H54 (cell line): Measurements from ENCODE around the gene OTOR.

Experiments used
- DNase-seq: peaks from one replicate; pipeline ENCODE4 v3.0.0; 2011; ENCODE audit warnings: low spot score, mixed read lengths; ENCODE audit not compliant: insufficient read length
- FAIRE-seq: peaks from 3 replicates; lab custom pipeline; 2011; peaks lifted over from hg19 to GRCh38; lab: Jason Lieb, UNC
- POLR2A ChIP-seq: IDR thresholded peaks from 2 replicates; pipeline ENCODE4 v1.6.1; 2011; ENCODE audit warnings: low read depth, mild to moderate bottlenecking, low read length

OTOR gene

GRCh38 chr20:16729565-16730460, 18.3 kb upstream of the OTOR start, which contains the start of gene SNRPB2:
TSS of gene SNRPB2 (plus strand) at chr20:16730026. CDS start at chr20:16731703, 1,677 bp downstream.
- FAIRE-seq (no peak), DNase-seq (peak; percentile 71)
- TF ChIP-seq POLR2A, result peak; percentile 75

DNA sequence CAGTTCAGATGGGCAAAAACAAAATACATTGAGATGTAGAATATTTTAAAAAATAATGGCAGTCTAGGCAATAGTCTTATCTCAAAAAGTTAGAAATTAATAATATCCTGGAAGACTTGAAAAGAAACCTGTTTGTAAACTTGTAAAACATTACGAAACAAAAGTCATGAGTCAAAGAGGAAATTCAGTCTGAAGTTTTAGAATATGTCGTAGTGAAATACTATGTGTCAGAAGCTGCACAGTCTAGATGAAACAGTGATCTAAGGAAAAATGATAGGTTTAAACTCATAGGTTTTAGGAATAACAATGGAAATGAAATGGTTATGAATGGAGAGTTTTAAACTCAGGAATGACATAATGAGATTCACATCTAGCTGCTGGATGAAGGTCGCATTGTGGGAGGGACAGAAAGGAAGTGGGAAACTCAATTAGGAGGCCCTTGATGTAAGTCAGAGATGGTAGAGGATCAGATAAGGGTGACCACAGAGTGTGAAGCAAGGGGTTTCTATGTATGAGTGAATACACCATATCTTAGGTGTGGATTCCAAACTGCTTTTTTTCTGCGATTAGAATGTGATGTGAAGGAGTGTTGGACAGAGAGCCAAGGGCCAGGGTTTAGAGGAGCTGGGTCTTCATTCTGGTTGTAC, 15.5 kb upstream of the OTOR start:
- DNase-seq (no peak), FAIRE-seq (no peak)
- no peak for TF ChIP-seq POLR2A

- DNase-seq (no peak), FAIRE-seq (no peak)
- TF ChIP-seq POLR2A, result no peak
These were observed 7.6 kb upstream of the OTOR start for GRCh38 chr20:16740365-16741072.

- FAIRE-seq (no peak), DNase-seq (no peak)
These were observed 3.9 kb upstream of the OTOR start for GRCh38 chr20:16744178-16744807.

DNA sequence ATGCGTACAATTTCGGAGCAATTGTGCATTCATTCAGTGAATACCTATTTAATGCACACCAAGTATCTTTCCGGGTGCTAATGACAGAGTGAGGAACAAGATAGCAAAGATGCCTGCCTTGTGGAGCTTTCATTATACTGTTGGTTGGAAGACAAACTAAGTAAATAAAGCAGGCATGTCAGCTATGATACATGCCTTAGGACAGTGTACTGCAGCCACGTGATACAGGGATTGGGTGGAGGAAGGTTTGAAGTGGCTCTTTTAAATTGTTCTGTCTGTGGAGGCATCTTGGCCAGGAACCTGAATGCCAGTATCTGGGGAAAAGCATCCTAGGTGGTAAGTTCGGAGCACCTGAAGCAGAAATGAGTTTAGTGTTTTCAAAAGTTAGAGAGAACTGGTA, 3.0 kb upstream of the OTOR start:
- TF ChIP-seq POLR2A, result no peak
- FAIRE-seq, result no peak

More at GRCh38 chr20:16744178-16744807, 3.9 kb upstream of the OTOR start:
- TF ChIP-seq POLR2A, result no peak

GRCh38 chr20:16747291-16747811, 807 bp upstream of the OTOR start:
- FAIRE-seq, result no peak
- TF ChIP-seq POLR2A, result no peak

More for the DNA sequence above, 3.0 kb upstream of the OTOR start:
- no peak for DNase-seq

DNA sequence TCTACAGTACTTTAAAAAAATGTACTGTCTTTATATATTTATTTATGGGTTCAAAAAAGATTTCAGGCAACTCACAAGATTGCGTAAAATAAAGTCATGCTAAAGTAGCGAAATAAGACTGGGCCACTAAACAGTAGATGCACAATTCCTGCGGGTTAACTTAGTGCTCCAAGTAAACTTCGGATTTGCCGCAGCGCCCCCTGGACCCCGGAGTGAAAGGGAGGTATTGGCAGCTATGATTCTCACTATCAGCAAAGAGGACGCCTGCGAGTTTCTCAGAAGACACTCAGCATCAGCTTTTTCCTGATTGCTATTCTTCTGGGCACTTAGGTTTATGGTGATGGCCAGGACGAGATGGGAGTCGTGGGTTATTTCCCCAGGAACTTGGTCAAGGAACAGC, 1.4 kb downstream of the OTOR start:
- no peak for FAIRE-seq
- DNase-seq, result no peak
- no peak for TF ChIP-seq POLR2A

More at GRCh38 chr20:16747291-16747811, 807 bp upstream of the OTOR start:
- no peak for DNase-seq

DNA sequence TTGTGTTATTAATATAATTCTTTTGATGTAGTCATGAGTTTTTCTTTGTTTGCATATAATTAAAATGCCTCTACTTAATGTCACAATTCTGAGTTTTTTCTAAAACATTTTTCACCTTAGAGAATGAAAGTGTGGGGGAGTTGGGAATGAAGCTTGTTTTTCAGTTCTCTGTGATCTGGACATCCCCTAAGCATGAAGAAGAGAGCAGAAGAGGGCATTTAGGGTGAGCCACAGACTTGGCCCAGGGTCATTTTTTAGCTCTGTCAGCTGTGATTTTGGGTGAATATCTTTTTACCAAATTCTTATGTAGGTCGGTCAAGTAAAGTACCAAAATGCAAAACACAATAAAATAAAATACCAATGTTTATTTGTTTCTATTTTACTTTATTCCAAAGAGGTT, 3.9 kb downstream of the OTOR start:
- DNase-seq (no peak), FAIRE-seq (no peak)
- no peak for TF ChIP-seq POLR2A

- DNase-seq (no peak), FAIRE-seq (no peak)
- TF ChIP-seq POLR2A, result no peak
These were observed 4.7 kb downstream of the OTOR start for GRCh38 chr20:16752901-16753300.

- no peak for DNase-seq
- TF ChIP-seq POLR2A, result no peak
- no peak for FAIRE-seq
These were observed 10.5 kb downstream of the OTOR start for GRCh38 chr20:16758454-16759180.

- no peak for TF ChIP-seq POLR2A
- FAIRE-seq (no peak), DNase-seq (no peak)
These were observed 11.0 kb downstream of the OTOR start for GRCh38 chr20:16759181-16759563.

DNA sequence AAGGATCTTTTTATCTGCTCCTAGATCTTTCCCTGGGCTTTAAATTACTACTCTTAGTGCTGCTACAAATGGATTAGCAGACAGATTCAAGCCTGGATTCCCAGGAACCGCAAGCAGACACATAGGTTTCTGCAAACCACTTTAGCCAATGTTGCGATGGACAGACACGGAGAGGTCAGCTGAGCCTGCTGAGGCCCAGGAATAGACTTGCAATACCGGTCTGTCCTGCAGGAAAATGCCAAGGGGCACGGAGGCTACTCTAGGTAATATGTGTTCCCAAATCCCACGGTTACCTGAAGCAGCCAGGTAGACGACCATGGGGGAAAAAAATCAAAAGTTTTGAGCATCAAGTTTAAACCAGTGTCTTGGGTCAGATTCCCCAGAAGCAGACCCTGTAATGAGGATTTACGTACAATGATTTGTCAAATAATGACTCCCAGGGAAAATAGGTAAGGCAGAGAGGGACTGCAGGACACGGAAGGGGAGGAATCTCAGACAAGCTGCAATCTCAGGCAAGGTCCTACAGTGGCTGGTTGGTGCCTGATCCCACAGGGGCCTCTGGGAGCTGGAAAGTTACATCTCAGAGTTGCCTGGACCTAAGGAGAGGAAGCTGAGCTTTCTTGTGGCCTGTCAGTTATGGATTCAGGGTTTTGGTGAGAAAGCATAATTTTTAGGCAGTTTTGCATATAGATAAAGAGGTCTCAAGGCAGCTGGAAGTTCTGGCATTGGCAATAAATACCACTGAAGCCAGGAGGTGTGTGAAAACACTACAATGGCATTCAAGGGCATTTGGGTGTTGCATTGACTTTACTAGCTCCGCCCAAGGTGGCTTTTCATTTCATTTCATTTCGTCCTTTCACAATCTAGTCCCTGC, 12.5 kb downstream of the OTOR start:
- FAIRE-seq (no peak), DNase-seq (no peak)
- no peak for TF ChIP-seq POLR2A
